ENCODE results near the gene ZNF106.

ZNF106 gene

DNA sequence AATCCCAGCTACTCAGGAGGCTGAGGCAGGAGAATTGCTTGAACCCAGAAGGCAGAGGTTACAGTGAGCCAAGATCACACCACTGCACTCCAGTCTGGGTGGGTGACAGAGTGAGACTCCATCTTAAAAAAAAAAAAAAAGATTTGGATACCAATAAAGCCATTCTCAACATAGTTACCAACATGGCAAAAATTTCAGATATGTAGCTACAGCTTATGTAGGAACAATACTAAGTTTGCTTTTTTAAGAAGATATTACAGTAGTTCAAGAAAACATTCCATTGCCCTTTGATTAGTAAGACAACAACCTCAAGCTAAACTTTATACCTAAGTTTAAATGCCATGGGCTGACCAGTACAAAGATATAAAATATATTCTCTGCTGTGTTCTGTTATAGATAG, 34.4 kb downstream of the ZNF106 start:
- DNase-seq (ENCODE audit: insufficient read length, low spot score), result no peak
- no peak for TF ChIP-seq POLR2A (IDR thresholded peaks at IDR 0.05; ENCODE audit: low read depth, low read length)
- no peak for FAIRE-seq

DNA sequence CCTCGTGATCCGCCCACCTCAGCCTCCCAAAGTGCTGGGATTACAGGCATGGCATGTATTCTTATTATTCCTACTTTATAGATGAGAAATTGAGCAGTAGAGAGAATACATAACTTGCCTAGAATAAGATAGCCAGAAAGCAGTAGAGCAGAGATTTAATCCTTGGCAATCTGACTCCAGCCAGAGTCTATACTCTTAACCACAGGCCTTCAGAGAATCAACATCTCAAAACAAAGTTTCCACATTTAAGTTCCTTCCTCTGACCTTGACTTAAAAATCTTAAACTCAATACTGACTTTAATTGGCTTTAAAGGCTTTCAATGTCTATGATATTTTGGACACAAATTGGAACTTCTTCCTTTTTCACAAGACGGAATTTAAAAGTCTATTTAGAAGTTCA, 37.1 kb downstream of the ZNF106 start:
- DNase-seq (ENCODE audit: insufficient read length, low spot score) (no peak), FAIRE-seq (no peak)
- no peak for TF ChIP-seq POLR2A (IDR thresholded peaks at IDR 0.05; ENCODE audit: low read depth, low read length)

DNA sequence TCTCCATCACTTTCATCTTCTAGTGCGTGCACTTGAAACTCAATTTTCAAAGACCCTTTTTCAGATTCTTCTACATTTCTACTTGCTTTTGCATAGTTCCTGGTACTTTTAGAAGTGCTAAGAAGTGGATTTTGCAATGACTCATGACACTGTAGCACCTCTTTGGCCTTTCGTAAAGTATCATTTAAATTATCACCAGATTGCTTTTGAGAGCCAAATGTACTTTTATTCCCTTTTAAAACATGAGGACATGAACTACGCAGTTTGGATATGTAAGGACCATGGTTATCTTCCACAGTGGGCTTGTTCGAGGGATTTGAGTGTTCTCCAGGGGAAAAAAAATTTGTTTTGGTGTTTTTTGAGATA, 40.5 kb downstream of the ZNF106 start:
- DNase-seq (ENCODE audit: insufficient read length, low spot score), result no peak
- TF ChIP-seq POLR2A (IDR thresholded peaks at IDR 0.05; ENCODE audit: low read depth, low read length), result no peak
- FAIRE-seq, result no peak

DNA sequence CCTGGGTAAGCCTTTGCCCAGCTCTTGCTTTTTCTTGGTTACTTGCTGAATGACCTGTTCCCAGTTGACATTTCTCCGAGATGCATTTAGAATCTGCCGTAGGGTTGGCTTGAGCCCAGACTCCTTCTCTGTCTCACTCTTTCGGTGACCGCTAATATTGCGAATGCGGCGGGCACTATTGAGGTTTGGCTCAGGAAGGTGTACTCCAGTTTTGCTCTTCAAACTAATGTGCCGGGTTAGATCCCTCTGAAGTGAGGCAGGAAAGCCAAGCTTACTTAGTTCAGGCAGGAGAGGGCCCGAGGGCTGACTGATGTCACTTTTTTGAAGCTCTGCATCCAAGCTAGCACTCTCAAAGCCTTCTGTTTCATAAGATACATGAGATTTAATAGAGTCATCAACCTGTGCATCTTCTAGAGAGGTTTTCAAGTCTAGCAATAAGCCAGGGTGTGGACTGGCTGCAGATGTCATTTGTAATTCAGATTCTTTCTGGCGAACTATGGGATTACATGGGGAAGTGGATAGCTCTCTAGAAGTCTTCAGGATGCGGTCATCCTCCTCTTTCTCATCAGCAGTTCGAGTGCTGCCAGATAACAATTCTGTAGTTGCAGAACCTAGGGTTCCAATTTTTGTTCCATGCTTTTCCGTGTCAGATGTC, 41.0 kb downstream of the ZNF106 start:
- TF ChIP-seq POLR2A (IDR thresholded peaks at IDR 0.05; ENCODE audit: low read depth, low read length), result no peak
- no peak for DNase-seq (ENCODE audit: insufficient read length, low spot score)
- no peak for FAIRE-seq

DNA sequence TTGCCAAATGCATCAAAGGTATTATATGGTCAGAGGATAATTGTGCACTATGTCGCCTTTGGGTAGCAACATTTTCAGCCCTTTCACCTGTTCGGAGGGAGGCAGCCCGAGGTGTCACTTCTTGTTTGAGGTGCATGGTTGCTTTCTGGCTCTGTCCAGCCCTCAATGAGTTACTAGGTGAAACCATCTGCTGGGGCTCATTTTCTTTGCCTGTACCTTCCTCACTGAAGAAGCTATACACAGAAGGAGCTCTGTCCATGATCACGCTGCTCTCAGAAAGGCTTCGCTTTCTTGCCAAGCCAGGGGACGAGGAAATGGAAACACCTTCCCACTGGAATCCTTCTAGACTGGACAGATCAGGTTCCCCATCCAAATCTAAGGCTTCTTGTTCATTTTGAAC, 42.7 kb downstream of the ZNF106 start:
- no peak for TF ChIP-seq POLR2A (IDR thresholded peaks at IDR 0.05; ENCODE audit: low read depth, low read length)
- no peak for FAIRE-seq

DNA sequence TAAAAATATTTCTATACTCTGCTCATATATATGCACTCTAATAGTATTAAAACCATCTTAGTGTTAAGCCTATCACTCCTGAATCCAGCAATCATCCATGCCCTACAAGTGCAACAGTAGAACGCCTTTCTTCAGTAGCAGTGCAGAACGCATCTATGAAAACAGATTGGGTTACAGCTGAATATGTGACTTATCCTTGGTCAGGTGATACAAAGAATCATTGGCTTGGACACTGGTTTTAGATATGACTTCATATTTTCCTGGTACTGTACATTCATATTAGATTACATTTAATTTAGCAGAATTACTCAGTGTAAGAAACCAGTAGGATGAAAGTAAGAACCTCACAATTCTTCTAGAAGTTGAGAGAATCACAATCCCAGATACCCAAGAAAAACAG, 43.3 kb downstream of the ZNF106 start:
- TF ChIP-seq POLR2A (IDR thresholded peaks at IDR 0.05; ENCODE audit: low read depth, low read length), result no peak
- DNase-seq (ENCODE audit: insufficient read length, low spot score), result no peak
- FAIRE-seq, result no peak

More for the DNA sequence above, 42.7 kb downstream of the ZNF106 start:
- no peak for DNase-seq (ENCODE audit: insufficient read length, low spot score)

DNA sequence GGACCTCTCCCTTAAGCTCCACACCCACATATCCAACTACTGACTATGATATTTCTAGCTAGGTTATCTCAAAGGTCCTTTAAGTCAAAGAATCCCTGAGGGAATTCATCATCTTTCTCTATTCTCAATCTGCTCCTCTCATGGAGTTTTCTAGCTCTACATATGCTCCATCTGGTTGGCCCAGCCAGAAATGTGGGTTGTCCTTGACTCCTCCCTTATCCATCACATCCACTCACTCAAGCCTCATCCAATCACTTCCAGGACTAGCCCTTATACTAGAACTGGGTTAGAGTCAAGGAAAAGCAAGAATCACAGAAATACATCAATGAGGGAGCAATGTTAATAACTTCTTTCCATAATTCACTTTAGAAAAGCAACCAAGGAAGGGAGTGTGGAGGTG, 45.4 kb downstream of the ZNF106 start:
- FAIRE-seq, result no peak
- TF ChIP-seq POLR2A (IDR thresholded peaks at IDR 0.05; ENCODE audit: low read depth, low read length), result no peak
- no peak for DNase-seq (ENCODE audit: insufficient read length, low spot score)

DNA sequence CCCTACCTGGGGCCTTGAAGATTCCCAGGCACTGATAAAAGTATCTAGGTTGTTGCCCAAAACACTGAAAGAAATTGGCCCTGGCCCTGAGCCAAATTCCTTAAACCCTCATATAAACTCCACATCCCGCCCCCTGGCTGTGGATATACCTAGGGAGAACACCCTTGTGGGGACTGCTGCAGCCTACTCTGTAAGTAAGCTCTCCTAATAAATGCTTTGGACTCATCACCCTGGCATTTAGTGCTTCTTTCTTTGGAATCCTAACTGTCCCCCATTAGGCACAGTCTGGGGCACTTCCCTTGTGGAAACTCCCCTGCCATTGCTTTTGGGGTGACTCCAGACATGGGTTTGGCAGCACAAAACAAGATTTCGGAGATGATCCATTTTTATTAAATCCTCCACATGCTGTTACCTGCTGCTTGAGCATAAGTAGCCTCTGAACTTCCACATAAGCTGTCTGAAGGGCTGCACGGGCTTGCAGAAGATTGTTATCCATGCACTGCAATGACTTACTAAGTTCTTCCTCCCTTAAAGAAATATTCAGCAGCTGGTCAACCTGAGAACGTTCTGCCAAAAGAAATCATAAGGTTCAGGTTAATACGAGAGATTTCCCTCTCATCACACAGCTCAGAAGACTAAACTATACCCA, 46.4 kb downstream of the ZNF106 start:
- DNase-seq (ENCODE audit: insufficient read length, low spot score) (no peak), FAIRE-seq (no peak)
- TF ChIP-seq POLR2A (IDR thresholded peaks at IDR 0.05; ENCODE audit: low read depth, low read length), result no peak

DNA sequence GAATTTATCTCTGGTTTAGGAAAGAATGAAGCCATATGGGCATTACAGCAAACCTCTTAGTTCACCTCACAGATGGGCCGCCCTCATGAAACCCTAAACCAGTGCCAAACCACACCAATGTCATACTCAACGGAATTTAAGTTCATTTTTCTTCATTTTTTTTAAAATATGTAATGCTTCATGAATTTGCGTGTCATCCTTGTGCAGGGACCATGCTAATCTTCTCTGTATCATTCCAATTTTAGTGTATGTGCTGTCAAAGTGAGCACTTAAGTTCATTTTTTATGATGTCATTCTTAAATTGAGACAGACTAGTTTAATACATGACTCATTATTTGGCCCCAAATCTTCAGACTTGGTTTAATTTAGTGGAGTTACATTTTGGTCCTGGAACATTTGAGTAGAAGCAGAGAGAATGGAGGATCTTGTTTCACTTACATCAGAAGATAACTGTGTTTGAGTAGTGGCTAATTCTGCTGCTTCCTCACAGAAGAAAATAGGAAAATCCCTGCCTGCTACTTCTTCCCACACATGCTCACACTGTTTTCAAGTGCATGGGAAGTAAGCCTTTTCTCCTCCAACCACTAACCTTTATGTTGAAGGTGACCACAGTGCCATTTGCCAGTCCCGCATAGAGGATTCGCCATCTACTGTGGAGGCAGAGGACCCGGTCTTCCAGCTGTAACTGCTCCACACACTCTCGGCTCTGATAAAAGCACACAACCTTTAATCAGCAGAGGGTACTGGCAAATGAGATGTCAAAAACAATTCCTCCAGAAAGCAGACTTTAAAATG, 63.3 kb downstream of the ZNF106 start:
- FAIRE-seq, result peak; percentile 6

DNA sequence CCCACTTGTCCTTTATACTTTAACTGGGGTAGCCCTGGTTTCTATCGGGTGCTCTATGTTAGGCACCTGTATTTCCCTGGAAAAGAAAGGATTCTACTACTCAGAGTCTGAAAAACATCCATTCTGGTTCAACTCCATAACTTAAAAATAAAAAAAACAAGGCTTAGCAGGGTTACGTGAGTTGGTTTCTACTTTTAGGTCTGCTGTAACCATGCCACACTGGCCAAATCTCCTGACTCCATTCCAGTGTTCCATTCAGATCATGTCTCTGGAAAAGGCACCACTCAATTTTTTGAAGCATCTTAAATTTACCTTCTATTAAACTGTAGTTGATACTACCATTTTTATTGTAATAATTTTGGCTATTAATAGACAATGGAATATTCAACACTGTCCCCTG, 69.6 kb downstream of the ZNF106 start:
- DNase-seq (ENCODE audit: insufficient read length, low spot score), result no peak
- TF ChIP-seq POLR2A (IDR thresholded peaks at IDR 0.05; ENCODE audit: low read depth, low read length), result no peak
- FAIRE-seq, result no peak

More for the DNA sequence above, 63.3 kb downstream of the ZNF106 start:
- DNase-seq (ENCODE audit: insufficient read length, low spot score), result no peak
- TF ChIP-seq POLR2A (IDR thresholded peaks at IDR 0.05; ENCODE audit: low read depth, low read length), result no peak

DNA sequence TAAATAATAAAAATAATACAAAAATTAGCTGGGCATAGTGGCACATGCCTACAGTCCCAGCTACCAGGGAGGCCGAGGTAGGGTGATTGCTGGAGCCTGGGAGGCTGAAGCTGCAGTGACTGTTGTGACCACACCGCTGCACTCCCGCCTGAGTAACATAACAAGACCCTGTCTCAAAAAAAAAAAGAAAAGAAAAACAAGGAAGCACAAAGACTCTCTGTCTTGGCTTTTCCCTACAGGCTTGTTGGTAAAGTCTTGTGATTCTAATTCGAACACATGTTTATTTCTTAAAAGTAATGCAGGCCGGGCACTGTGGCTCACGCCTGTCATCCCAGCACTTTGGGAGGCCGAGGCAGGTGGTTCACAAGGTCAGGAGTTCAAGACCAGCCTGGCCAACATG, 71.6 kb downstream of the ZNF106 start:
- DNase-seq (ENCODE audit: insufficient read length, low spot score) (no peak), FAIRE-seq (no peak)
- no peak for TF ChIP-seq POLR2A (IDR thresholded peaks at IDR 0.05; ENCODE audit: low read depth, low read length)

DNA sequence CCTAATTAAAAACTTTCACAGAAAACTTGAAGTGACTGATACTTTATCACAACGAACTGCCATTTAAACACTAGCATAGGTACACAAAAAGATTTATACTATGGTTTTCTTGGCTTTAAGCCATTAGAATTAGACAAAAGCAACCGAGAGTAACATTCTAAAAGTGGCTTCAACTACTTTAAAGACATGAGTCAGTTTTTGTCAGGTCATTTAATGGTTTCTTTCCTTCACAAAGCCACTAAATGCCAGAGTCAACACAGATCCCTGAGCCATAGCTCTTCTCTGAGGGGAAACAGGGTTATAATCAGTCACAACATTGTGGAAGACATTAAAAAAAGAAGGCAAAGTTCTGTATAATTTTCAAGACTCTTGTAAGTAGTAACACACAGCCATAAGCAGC, 77.0 kb downstream of the ZNF106 start:
- no peak for TF ChIP-seq POLR2A (IDR thresholded peaks at IDR 0.05; ENCODE audit: low read depth, low read length)
- DNase-seq (ENCODE audit: insufficient read length, low spot score) (no peak), FAIRE-seq (no peak)

DNA sequence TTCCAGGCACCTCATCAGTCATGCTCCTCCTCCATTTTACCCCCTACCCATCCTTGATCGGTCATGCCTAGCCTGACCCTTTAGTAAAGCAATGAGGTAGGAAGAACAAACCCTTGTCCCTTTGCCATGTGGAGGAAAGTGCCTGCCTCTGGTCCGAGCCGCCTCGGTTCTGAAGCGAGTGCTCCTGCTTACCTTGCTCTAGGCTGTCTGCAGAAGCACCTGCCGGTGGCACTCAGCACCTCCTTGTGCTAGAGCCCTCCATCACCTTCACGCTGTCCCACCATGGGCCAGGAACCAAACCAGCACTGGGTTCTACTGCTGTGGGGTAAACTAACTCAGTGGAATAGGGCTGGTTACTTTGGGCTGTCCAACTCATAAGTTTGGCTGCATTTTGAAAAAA, 79.1 kb downstream of the ZNF106 start:
- DNase-seq (ENCODE audit: insufficient read length, low spot score) (no peak), FAIRE-seq (no peak)
- no peak for TF ChIP-seq POLR2A (IDR thresholded peaks at IDR 0.05; ENCODE audit: low read depth, low read length)

DNA sequence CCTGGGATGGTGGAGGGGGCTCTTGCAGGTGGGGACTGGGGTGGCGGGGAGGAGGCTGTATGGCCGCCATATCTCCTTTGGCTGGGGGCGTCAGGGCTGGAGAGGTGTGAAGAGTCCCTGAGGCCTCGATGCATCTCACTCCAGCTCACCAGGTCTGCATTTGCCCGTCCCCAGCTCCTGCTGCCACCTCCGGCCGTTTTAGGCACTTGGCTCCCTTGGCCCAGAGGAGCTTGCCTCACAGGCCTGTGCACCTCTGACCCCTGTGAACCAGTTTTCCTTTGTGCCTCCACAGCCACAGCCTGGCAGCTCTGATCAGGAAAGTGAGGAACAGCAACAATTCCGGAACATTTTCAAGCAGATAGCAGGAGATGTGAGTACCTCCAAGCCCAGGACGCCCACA, 81.9 kb downstream of the ZNF106 start:
- no peak for FAIRE-seq
- no peak for DNase-seq (ENCODE audit: insufficient read length, low spot score)
- no peak for TF ChIP-seq POLR2A (IDR thresholded peaks at IDR 0.05; ENCODE audit: low read depth, low read length)

DNA sequence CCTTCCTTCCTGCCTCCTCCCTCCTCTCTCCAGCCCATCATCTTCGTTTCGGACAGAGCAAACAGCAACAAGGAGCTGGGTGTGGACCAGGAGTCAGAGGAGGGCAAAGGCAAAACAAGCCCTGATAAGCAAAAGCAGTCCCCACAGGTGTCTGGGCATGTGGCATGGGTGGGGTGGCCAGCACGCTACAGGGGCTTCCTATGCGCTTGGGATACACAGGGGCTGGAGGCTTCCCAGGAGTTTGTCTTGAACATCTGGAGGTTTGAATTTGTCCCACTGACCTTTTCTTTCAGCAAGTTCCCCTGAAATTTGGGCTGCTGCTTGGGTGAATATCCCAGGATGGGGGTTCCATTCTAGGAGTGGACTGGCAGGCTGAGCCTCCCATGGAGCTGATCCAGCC, 82.8 kb downstream of the ZNF106 start:
- DNase-seq (ENCODE audit: insufficient read length, low spot score) (no peak), FAIRE-seq (no peak)
- no peak for TF ChIP-seq POLR2A (IDR thresholded peaks at IDR 0.05; ENCODE audit: low read depth, low read length)
